Measurements from ENCODE around the gene MFSD2A. TPM values are rescaled to one million over a fixed set of nuclear protein-coding genes. Genes with fewer than 3 reads are reported as not detected.

MFSD2A gene
- polyA plus RNA-seq, 1 donor from 2014 or later = 1.5 TPM

- H3K36me3 Mint-ChIP-seq = no peaks in the 10 kb centered on the region
- peak overlapping the region in 1 of 3 donors; percentile 84 for H3K27ac Mint-ChIP-seq
- H3K4me3 Mint-ChIP-seq = no peak overlapping the region
- peaks cover 2% of the 10 kb centered on the region for H3K27me3 Mint-ChIP-seq
- H3K4me1 Mint-ChIP-seq = peaks cover 6 to 15% (median 9%) of the 10 kb centered on the region in 3 donors
- H3K9me3 Mint-ChIP-seq = peaks cover 0 to 3% (median 0%) of the 10 kb centered on the region in 3 donors
Measured at GRCh38 chr1:39928809-39929587, 25.9 kb upstream of the MFSD2A start.

GRCh38 chr1:39933956-39934941, 20.7 kb upstream of the MFSD2A start:
- Mint-ChIP-seq H3K9me3 (peaks cover 0 to 3% (median 0%) of the 10 kb centered on the region in 3 donors), H3K4me1 (peaks cover 0 to 5% (median 1%) of the 10 kb centered on the region in 3 donors), H3K27me3 (no peaks in the 10 kb centered on the region), H3K4me3 (no peak overlapping the region), H3K27ac (peak overlapping the region in 1 of 3 donors; percentile 70), H3K36me3 (no peaks in the 10 kb centered on the region)

- no peak overlapping the region for H3K4me3 Mint-ChIP-seq
- peaks cover 0 to 6% (median 2%) of the 10 kb centered on the region in 3 donors for H3K4me1 Mint-ChIP-seq
- no peaks in the 10 kb centered on the region for H3K9me3 Mint-ChIP-seq
- no peaks in the 10 kb centered on the region for H3K36me3 Mint-ChIP-seq
- peak overlapping the region in 2 of 3 donors; percentile 14 to 39 for H3K27ac Mint-ChIP-seq
- H3K27me3 Mint-ChIP-seq = no peaks in the 10 kb centered on the region
Measured at GRCh38 chr1:39936724-39937491, 18.0 kb upstream of the MFSD2A start.

- H3K27me3 Mint-ChIP-seq = no peaks in the 10 kb centered on the region
- H3K27ac Mint-ChIP-seq = no peak overlapping the region
- H3K4me1 Mint-ChIP-seq = peaks cover 2 to 6% (median 5%) of the 10 kb centered on the region in 3 donors
- no peaks in the 10 kb centered on the region for H3K9me3 Mint-ChIP-seq
- H3K36me3 Mint-ChIP-seq = no peaks in the 10 kb centered on the region
- H3K4me3 Mint-ChIP-seq = no peak overlapping the region
Measured at GRCh38 chr1:39938856-39939255, 16.1 kb upstream of the MFSD2A start.

GRCh38 chr1:39940253-39940652, 14.7 kb upstream of the MFSD2A start:
- Mint-ChIP-seq H3K9me3 (no peaks in the 10 kb centered on the region), H3K36me3 (no peaks in the 10 kb centered on the region), H3K4me1 (peaks cover 4 to 6% (median 5%) of the 10 kb centered on the region in 3 donors), H3K4me3 (no peak overlapping the region), H3K27ac (no peak overlapping the region), H3K27me3 (no peaks in the 10 kb centered on the region)

GRCh38 chr1:39940980-39941871, 13.7 kb upstream of the MFSD2A start:
- H3K27ac Mint-ChIP-seq = no peak overlapping the region
- no peaks in the 10 kb centered on the region for H3K27me3 Mint-ChIP-seq
- H3K9me3 Mint-ChIP-seq = no peaks in the 10 kb centered on the region
- peaks cover 11 to 13% (median 11%) of the 10 kb centered on the region in 3 donors for H3K4me1 Mint-ChIP-seq
- H3K4me3 Mint-ChIP-seq = peak overlapping the region in 1 of 4 donors; percentile 15
- H3K36me3 Mint-ChIP-seq = no peaks in the 10 kb centered on the region

GRCh38 chr1:39943471-39944290, 11.3 kb upstream of the MFSD2A start:
- H3K4me3 Mint-ChIP-seq = peak overlapping the region in 1 of 4 donors; percentile 58
- no peaks in the 10 kb centered on the region for H3K9me3 Mint-ChIP-seq
- H3K36me3 Mint-ChIP-seq = no peaks in the 10 kb centered on the region
- H3K4me1 Mint-ChIP-seq = peaks cover 14 to 21% (median 15%) of the 10 kb centered on the region in 3 donors
- H3K27ac Mint-ChIP-seq = no peak overlapping the region
- H3K27me3 Mint-ChIP-seq = no peaks in the 10 kb centered on the region

GRCh38 chr1:39944410-39945112, 10.4 kb upstream of the MFSD2A start:
- H3K9me3 Mint-ChIP-seq = no peaks in the 10 kb centered on the region
- no peak overlapping the region for H3K4me3 Mint-ChIP-seq
- peaks cover 14 to 21% (median 15%) of the 10 kb centered on the region in 3 donors for H3K4me1 Mint-ChIP-seq
- no peaks in the 10 kb centered on the region for H3K27me3 Mint-ChIP-seq
- no peaks in the 10 kb centered on the region for H3K36me3 Mint-ChIP-seq
- no peak overlapping the region for H3K27ac Mint-ChIP-seq

GRCh38 chr1:39946216-39946615, 8.7 kb upstream of the MFSD2A start:
- H3K4me3 Mint-ChIP-seq = peak overlapping the region in 2 of 4 donors; percentile 35 to 74

GRCh38 chr1:39947260-39947659, 7.7 kb upstream of the MFSD2A start:
- Mint-ChIP-seq H3K4me3 (peak overlapping the region in 1 of 4 donors; percentile 13), H3K9me3 (no peaks in the 10 kb centered on the region), H3K4me1 (peaks cover 14 to 16% (median 15%) of the 10 kb centered on the region in 3 donors), H3K27ac (no peak overlapping the region), H3K36me3 (no peaks in the 10 kb centered on the region), H3K27me3 (no peaks in the 10 kb centered on the region)

More at GRCh38 chr1:39946216-39946615, 8.7 kb upstream of the MFSD2A start:
- no peaks in the 10 kb centered on the region for H3K36me3 Mint-ChIP-seq
- peaks cover 14 to 18% (median 15%) of the 10 kb centered on the region in 3 donors for H3K4me1 Mint-ChIP-seq
- H3K27ac Mint-ChIP-seq = no peak overlapping the region
- no peaks in the 10 kb centered on the region for H3K27me3 Mint-ChIP-seq
- H3K9me3 Mint-ChIP-seq = no peaks in the 10 kb centered on the region

- H3K27me3 Mint-ChIP-seq = no peaks in the 10 kb centered on the region
- H3K4me1 Mint-ChIP-seq = peaks cover 16% of the 10 kb centered on the region in 3 donors
- no peaks in the 10 kb centered on the region for H3K36me3 Mint-ChIP-seq
- H3K9me3 Mint-ChIP-seq = no peaks in the 10 kb centered on the region
- H3K4me3 Mint-ChIP-seq = no peak overlapping the region
- H3K27ac Mint-ChIP-seq = no peak overlapping the region
Measured at GRCh38 chr1:39949891-39950290, 5.1 kb upstream of the MFSD2A start.

- H3K4me1 Mint-ChIP-seq = peaks cover 10 to 19% (median 16%) of the 10 kb centered on the region in 3 donors
- H3K9me3 Mint-ChIP-seq = no peaks in the 10 kb centered on the region
- no peaks in the 10 kb centered on the region for H3K27me3 Mint-ChIP-seq
- peak overlapping the region in 1 of 4 donors; percentile 24 for H3K4me3 Mint-ChIP-seq
- peak overlapping the region in 1 of 3 donors; percentile 4 for H3K27ac Mint-ChIP-seq
- H3K36me3 Mint-ChIP-seq = no peaks in the 10 kb centered on the region
Measured at GRCh38 chr1:39951926-39952325, 3.0 kb upstream of the MFSD2A start.
